ENCODE data around the gene GBX1.

The GBX1 gene

GRCh38 chr7:151115836-151116418 is 51.6 kb downstream of the GBX1 start:
- no peak for TF ChIP-seq CTCF (IDR thresholded peaks at IDR 0.05; ENCODE audit: low read depth, low read length)
- Histone ChIP-seq H3K36me3 (peaks cover 48% of the 10 kb centered on the region), H3K4me1 (peaks cover 16% of the 10 kb centered on the region), H3K27me3 (no peaks in the 10 kb centered on the region), H3K4me3 (ENCODE audit: low read depth, low read length) (no peak overlapping the region), H3K9me3 (no peaks in the 10 kb centered on the region)
- no peak for DNase-seq

GRCh38 chr7:151115121-151115835 is 52.2 kb downstream of the GBX1 start:
- Histone ChIP-seq H3K27me3 (no peaks in the 10 kb centered on the region), H3K4me1 (peaks cover 16% of the 10 kb centered on the region), H3K4me3 (ENCODE audit: low read depth, low read length) (no peak overlapping the region), H3K9me3 (no peaks in the 10 kb centered on the region), H3K36me3 (peaks cover 42% of the 10 kb centered on the region)
- TF ChIP-seq CTCF (IDR thresholded peaks at IDR 0.05; ENCODE audit: low read depth, low read length), result no peak
- no peak for DNase-seq

GRCh38 chr7:151114151-151115090 is 53.1 kb downstream of the GBX1 start:
- no peak for DNase-seq
- H3K9me3 ChIP-seq, result no peaks in the 10 kb centered on the region
- peaks cover 33% of the 10 kb centered on the region for H3K36me3 ChIP-seq
- peaks cover 16% of the 10 kb centered on the region for H3K4me1 ChIP-seq
- no peak overlapping the region for H3K4me3 ChIP-seq (ENCODE audit: low read depth, low read length)
- no peaks in the 10 kb centered on the region for H3K27me3 ChIP-seq
- TF ChIP-seq CTCF (IDR thresholded peaks at IDR 0.05; ENCODE audit: low read depth, low read length), result no peak

GRCh38 chr7:151113344-151114150 is 53.9 kb downstream of the GBX1 start:
- H3K27me3 ChIP-seq, result no peaks in the 10 kb centered on the region
- peaks cover 26% of the 10 kb centered on the region for H3K36me3 ChIP-seq
- H3K4me3 ChIP-seq (ENCODE audit: low read depth, low read length), result no peak overlapping the region; the same call in 1 of the 2 replicates
- TF ChIP-seq CTCF (IDR thresholded peaks at IDR 0.05; ENCODE audit: low read depth, low read length), result peak; percentile 10; the same call in 1 of the 2 replicates
- no peaks in the 10 kb centered on the region for H3K9me3 ChIP-seq
- peak; percentile 79 for DNase-seq
- peaks cover 16% of the 10 kb centered on the region for H3K4me1 ChIP-seq

- no peaks in the 10 kb centered on the region for H3K27me3 ChIP-seq
- H3K36me3 ChIP-seq, result peaks cover 13% of the 10 kb centered on the region
- peaks cover 16% of the 10 kb centered on the region for H3K4me1 ChIP-seq
- peak; percentile 81 for DNase-seq
- peak; percentile 85 for TF ChIP-seq CTCF (IDR thresholded peaks at IDR 0.05; ENCODE audit: low read depth, low read length)
- H3K9me3 ChIP-seq, result no peaks in the 10 kb centered on the region
- H3K4me3 ChIP-seq (ENCODE audit: low read depth, low read length), result no peak overlapping the region
These were observed 56.4 kb downstream of the GBX1 start for GRCh38 chr7:151110941-151111645.

All from BE2C (cell line).